NB4 (cell line): ENCODE data around the gene PCNT.

Experiments used
- CTCF ChIP-seq: IDR thresholded peaks from one replicate; pipeline ENCODE4 v1.5.1; 2012; ENCODE audit warnings: low read depth, low read length
- MYC ChIP-seq: IDR thresholded peaks from 2 replicates; pipeline ENCODE4 v1.6.1; 2011; ENCODE audit warnings: low read depth, low read length
- POLR2A ChIP-seq: IDR thresholded peaks from 2 replicates; pipeline ENCODE4 v1.6.1; 2011; ENCODE audit warnings: mild to moderate bottlenecking; ENCODE audit not compliant: insufficient read length; ENCODE audit errors: extremely low read depth
- TF ChIP-seq, protein P1 (sequence below): IDR thresholded peaks from 2 replicates; pipeline ENCODE4 v1.6.1; 2011; ENCODE audit warnings: low read depth, low read length

DNA sequence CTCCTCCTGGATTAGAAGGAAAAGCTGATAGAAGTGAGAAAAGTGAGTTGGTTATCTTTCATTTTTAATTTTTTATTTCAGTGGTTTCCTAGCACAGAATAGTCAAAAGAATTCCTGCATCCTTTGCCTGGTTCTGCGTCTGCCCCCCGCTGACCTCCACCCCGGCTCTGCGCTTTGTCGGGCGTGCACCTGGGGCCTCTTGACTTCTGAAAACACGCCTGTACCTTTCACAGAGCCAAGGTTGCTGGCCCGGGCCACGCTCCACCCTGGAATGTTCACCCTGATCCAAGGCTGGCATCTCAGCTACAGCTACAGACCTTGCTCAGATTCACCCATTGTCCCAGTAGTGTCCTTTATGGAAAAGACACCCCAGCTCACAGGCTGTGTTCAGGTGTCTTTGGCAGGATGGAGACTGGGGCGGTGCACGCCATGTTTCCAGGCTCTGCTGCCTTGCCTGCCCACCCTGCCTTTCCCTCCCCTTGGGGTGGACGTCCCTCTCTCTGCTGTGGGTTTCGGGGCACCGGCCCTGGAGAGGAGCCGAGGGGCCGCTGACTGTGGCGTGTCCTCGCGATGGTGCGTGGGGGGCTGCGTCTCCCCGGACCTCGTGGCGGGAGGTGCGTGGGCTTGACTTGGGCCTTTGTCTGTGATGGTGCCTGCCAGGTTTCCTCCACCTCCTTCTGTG, 94.5 kb downstream of the PCNT start:
- TF ChIP-seq CTCF (no peak), POLR2A (no peak), MYC (no peak)
- TF ChIP-seq, protein P1, sequence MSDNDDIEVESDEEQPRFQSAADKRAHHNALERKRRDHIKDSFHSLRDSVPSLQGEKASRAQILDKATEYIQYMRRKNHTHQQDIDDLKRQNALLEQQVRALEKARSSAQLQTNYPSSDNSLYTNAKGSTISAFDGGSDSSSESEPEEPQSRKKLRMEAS, result no peak
